HuH-7.5 (cell line): Measurements from ENCODE around the gene MUC5AC.
"Not testable (repeated sequence)": the region's sequence is repeated elsewhere in the genome, so short reads cannot be mapped to it uniquely, and the experiment has no call there.

Experiments
- DNase-seq: peaks from one replicate; pipeline ENCODE4 v3.0.0; 2011; ENCODE audit warnings: low spot score

MUC5AC gene

GRCh38 chr11:1157645-1158591, at the start of gene MUC5AC:
TSS of gene MUC5AC (plus strand) at chr11:1157953. CDS start at chr11:1158000, 47 bp downstream.
- DNase-seq, result no peak

GRCh38 chr11:1108246-1108900, 49.4 kb upstream of the MUC5AC start:
- DNase-seq, result no peak

GRCh38 chr11:1109101-1109917, 48.4 kb upstream of the MUC5AC start:
- no peak for DNase-seq

- no peak for DNase-seq
Measured at GRCh38 chr11:1109918-1110705, 47.6 kb upstream of the MUC5AC start.

GRCh38 chr11:1111545-1112212, 46.1 kb upstream of the MUC5AC start:
- DNase-seq, result no peak

- no peak for DNase-seq
Measured at GRCh38 chr11:1112351-1113191, 45.2 kb upstream of the MUC5AC start.

GRCh38 chr11:1113405-1114201, 44.1 kb upstream of the MUC5AC start:
- DNase-seq, result no peak

GRCh38 chr11:1115292-1115691, 42.5 kb upstream of the MUC5AC start:
- DNase-seq, result not testable (repeated sequence)

GRCh38 chr11:1116104-1116503, 41.6 kb upstream of the MUC5AC start:
- DNase-seq, result no peak

- no peak for DNase-seq
Measured at GRCh38 chr11:1116666-1117390, 40.9 kb upstream of the MUC5AC start.

GRCh38 chr11:1117992-1118391, 39.8 kb upstream of the MUC5AC start:
- no peak for DNase-seq

GRCh38 chr11:1118755-1119603, 38.8 kb upstream of the MUC5AC start:
- no peak for DNase-seq

GRCh38 chr11:1119604-1120146, 38.1 kb upstream of the MUC5AC start:
- DNase-seq, result no peak

GRCh38 chr11:1120532-1121330, 37.0 kb upstream of the MUC5AC start:
- DNase-seq, result no peak

GRCh38 chr11:1121331-1121812, 36.4 kb upstream of the MUC5AC start:
- DNase-seq, result no peak
